AG04449 (cell line): Measurements from ENCODE around the gene ZG16.
"Not testable (repeated sequence)": the region's sequence is repeated elsewhere in the genome, so short reads cannot be mapped to it uniquely, and the experiment has no call there.

Experiments used
- CTCF ChIA-PET: fragments of 350-600 bp; formaldehyde crosslinking; extraction: SDS; loops from one replicate; lab custom pipeline; 2021; ENCODE audit warnings: antibody characterized with exemption; lab: Yijun Ruan, JAX
- POLR2A ChIA-PET: fragments of 400-600, 350-600 bp; formaldehyde crosslinking; extraction: SDS; loops from one replicate; lab custom pipeline; 2020; ENCODE audit warnings: antibody characterized with exemption, inconsistent platforms; lab: Yijun Ruan, JAX
- DNase-seq: peaks from one replicate; pipeline ENCODE4 v3.0.0-alpha.2; 2010; ENCODE audit warnings: low read depth, low spot score
- H3K4me3 ChIP-seq: 2 replicates; pipeline ENCODE4 v1.5.1; 2011; ENCODE audit warnings: low read depth, mild to moderate bottlenecking, control low read depth, low read length
- TF ChIP-seq, protein P1 (sequence below): IDR thresholded peaks from one replicate; pipeline ENCODE4 v1.5.1; 2011; ENCODE audit warnings: mild to moderate bottlenecking, moderate library complexity, low read length, control low read depth, inconsistent platforms; ENCODE audit not compliant: insufficient read depth; ENCODE audit errors: missing control alignments

ZG16 gene

DNA sequence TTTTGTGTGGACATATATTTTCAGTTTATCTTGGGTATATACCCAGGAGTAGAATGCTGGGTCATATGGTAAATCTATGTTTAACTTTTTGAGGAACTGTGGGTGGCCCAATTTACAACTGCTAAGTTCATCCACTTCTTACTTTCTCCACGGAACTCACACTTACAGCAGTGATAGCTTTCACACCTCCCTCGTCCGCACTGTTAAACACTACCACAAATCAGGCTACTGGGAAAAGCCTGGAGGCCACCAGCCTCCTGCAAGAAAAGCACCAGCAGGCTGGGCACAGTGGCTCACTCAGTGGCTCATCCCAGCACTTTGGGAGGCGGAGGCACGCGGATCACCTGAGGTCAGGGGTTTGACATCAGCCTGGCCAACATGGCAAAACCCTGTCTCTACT, 14.7 kb upstream of the ZG16 start:
- ChIA-PET POLR2A (no interaction called here), CTCF (no interaction called here)
- DNase-seq, result no peak
- TF ChIP-seq, protein P1, sequence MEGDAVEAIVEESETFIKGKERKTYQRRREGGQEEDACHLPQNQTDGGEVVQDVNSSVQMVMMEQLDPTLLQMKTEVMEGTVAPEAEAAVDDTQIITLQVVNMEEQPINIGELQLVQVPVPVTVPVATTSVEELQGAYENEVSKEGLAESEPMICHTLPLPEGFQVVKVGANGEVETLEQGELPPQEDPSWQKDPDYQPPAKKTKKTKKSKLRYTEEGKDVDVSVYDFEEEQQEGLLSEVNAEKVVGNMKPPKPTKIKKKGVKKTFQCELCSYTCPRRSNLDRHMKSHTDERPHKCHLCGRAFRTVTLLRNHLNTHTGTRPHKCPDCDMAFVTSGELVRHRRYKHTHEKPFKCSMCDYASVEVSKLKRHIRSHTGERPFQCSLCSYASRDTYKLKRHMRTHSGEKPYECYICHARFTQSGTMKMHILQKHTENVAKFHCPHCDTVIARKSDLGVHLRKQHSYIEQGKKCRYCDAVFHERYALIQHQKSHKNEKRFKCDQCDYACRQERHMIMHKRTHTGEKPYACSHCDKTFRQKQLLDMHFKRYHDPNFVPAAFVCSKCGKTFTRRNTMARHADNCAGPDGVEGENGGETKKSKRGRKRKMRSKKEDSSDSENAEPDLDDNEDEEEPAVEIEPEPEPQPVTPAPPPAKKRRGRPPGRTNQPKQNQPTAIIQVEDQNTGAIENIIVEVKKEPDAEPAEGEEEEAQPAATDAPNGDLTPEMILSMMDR, result no peak
- H3K4me3 ChIP-seq, result no peak overlapping the region

DNA sequence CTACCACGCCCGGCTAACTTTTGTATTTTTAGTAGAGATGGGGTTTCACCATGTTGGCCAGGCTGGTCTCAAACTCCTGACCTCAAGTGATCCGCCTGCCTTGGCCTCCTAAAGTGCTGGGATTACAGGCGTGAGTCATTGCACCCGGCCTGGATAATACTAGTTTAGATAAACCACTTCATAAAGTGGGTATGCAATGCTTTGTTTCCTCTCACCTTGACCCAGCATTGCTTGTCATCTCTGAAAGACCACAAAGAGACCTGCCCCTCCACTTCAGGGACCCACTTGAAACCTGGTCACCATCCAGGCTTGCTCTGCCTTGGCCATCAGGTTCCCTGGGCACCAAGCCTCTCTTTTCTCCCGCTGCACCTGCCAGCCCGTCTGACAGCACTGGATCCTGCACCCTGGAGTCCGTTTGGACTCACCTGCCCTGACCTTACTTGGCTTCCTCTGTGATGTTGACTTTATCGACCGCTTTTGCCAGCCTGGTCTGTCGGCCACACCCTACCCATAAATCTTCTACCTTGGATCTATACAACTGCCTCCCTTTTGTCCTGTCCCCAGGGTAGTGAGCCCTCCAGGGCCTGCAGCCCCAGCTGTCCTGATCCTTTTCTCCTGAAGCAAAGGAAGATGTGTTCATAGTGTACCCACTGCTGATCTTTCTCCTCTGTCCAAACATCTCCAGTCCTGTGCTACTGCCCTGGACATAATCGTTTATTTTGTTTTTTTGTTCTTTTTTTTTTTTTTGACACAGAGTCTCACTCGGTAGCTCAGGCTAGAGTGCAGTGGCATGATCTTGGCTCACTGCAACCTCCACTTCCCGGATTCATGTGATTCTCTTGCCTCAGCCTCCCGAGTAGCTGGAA, 12.7 kb upstream of the ZG16 start:
- ChIA-PET POLR2A (no interaction called here), CTCF (interaction anchor here (0.9 to 2.0 kb wide), 2 partner anchors 19 to 36 kb away, joined by 3 to 4 read pairs; no protein-coding TSS in a partner anchor)
- no peak overlapping the region for H3K4me3 ChIP-seq
- TF ChIP-seq, protein P1, result no peak
- DNase-seq, result no peak

DNA sequence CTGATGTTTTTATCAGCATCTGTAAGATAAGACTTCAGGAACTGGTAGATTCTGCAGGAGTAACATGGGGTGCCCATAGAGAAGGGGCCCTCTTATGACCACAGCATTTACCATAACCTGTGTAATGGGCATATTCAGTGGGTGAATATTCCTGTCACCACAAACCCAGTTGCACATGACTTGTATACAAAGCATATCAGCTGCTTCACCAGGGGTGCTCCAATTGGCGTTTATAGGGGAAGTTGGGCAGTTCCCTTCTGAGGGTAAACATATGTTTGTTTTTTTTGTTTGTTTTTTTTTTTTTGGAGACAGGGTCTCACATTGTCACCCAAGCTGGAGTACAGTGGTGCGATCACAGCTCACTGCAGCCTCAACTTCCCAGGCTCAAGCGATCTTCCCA, 11.5 kb upstream of the ZG16 start:
- no peak for DNase-seq
- ChIA-PET POLR2A (no interaction called here), CTCF (no interaction called here)
- H3K4me3 ChIP-seq, result no peak overlapping the region
- TF ChIP-seq, protein P1, result no peak

DNA sequence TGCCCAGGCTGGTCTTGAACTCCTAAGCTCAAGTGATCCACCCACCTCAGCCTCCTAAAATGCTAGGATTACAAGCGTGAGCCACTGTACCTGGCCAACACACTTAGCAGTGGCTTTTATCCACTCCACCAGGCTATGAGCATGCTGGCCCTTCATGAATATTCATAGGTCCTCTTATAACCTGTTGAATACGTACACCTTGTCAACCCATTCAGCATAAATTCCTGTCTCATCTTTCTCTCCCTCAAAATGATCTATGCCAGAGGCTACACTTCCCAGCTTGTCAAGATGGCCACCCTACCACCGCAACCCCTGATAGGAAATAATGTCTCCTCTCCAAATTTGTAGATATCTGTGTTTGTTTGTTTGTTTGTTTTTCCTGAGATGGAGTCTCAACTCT, 11.0 kb upstream of the ZG16 start:
- TF ChIP-seq, protein P1, result no peak
- DNase-seq, result no peak
- no peak overlapping the region for H3K4me3 ChIP-seq
- ChIA-PET CTCF (no interaction called here), POLR2A (no interaction called here)

DNA sequence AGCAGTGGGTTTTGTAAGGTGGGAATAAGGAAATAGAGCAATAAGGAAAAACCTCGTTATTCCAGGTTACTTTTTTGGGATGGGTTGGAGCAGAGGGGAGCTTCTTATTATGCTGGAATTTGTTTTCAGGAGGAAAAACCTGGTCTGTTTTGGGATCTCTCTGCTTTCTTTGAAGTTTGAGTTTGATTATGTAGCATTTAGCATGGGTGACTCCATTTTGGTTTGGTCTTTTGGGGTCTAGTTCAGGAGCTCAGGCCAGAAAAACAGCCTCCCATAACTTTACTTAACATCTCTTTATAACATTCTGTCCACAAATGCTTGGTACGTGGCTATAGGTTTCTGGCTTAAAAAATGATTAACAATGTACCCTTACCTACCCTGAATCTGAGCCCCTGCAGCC, 8.5 kb upstream of the ZG16 start:
- ChIA-PET POLR2A (no interaction called here), CTCF (interaction anchor here (0.6 to 2.5 kb wide), 6 partner anchors 9 to 51 kb away, joined by 3 to 7 read pairs (median 3); partner anchors contain the start of gene KIF22)
- TF ChIP-seq, protein P1, result no peak
- DNase-seq, result no peak
- no peak overlapping the region for H3K4me3 ChIP-seq

DNA sequence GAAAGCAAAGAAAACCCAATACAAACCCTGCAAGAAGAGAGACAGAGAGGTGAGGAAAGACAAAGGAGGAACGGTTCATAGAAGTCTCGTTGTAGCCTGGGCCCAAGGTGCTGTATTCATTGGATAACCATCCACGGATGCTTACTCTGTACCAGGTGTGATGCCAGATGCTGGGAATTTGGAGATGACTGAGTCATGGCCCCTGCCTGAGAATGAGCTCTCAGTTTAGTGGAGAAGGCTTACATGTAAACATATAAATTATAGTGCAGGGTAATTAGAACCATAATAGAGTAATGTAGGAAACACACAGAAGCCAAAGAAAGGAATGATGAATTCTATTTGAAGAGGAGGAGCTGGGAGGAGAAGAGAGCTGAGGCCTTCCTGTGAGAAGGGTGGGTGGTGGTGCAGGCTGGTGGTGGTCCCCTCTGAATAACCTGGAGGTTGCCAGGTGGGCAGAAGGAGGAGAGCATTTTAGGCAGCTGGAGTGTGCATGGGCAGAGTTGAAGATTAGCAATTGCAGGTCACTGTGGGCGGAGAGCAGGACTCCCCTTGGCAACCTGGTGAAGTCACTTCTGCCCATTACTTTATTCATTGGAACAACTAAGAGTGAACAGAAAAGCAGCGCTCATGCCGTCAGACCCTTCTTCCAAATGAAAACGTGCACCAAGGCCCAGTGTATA, 7.7 kb upstream of the ZG16 start:
- ChIA-PET POLR2A (no interaction called here), CTCF (interaction anchor here (0.6 to 2.5 kb wide), 5 partner anchors 10 to 52 kb away, joined by 3 to 7 read pairs (median 3); no protein-coding TSS in a partner anchor)
- TF ChIP-seq, protein P1, result no peak
- no peak for DNase-seq
- no peak overlapping the region for H3K4me3 ChIP-seq

DNA sequence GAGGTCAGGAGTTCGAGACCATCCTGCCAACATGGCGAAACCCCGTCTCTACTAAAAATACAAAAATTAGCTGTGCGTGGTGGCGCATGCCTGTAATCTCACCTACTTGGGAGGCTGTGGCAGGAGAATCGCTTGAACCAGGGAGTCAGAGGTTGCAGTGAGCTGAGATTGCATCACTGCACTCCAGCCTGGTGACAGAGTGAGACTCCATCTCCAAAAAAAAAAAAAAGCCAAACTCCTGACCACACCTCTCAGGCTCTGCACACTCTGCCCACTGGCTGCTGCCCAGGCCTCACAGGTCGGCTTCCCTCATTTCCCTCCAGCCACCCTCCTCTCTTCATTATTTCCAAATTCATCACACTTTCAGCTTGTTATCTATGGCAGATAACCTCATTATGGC, 5.7 kb upstream of the ZG16 start:
- not testable (repeated sequence) for H3K4me3 ChIP-seq

More for the DNA sequence above, 5.7 kb upstream of the ZG16 start:
- CTCF ChIA-PET, result interaction anchor here (0.6 to 3.4 kb wide), 4 partner anchors 13 to 68 kb away, joined by 3 to 22 read pairs (median 8); partner anchors contain the start of gene KIF22
- POLR2A ChIA-PET, DNase-seq: not testable (repeated sequence)
